Smooth muscle cell (in vitro differentiated cells): ENCODE measurements around the gene SLC12A5. TPM values are rescaled to one million over a fixed set of nuclear protein-coding genes. Genes with fewer than 3 reads are reported as not detected.

Experiments used
- DNase-seq: peaks from one replicate; lab custom pipeline; 2025; ENCODE audit not compliant: unreplicated experiment; lab: John Stamatoyannopoulos, UW
- H2AFZ ChIP-seq: fragments of 200-600 bp; sonication (generic); 2 replicates; pipeline ENCODE4 v1.6.0; 2016; ENCODE audit warnings: antibody characterized with exemption, low read depth, mild to moderate bottlenecking
- H3F3A ChIP-seq: fragments of 200-600 bp; sonication (generic); 2 replicates; pipeline ENCODE4 v1.6.0; 2017; ENCODE audit warnings: antibody characterized with exemption, low read depth
- H3K27ac ChIP-seq: fragments of 200-600 bp; sonication (generic); 2 replicates; pipeline ENCODE4 v1.5.1; 2016; ENCODE audit warnings: low read depth, mild to moderate bottlenecking
- H3K27me3 ChIP-seq: fragments of 200-600 bp; sonication (generic); 2 replicates; pipeline ENCODE4 v1.6.1; 2016; ENCODE audit warnings: low read depth, mild to moderate bottlenecking
- H3K36me3 ChIP-seq: fragments of 200-600 bp; sonication (generic); 2 replicates; pipeline ENCODE4 v1.5.1; 2016; ENCODE audit warnings: low read depth
- H3K4me1 ChIP-seq: fragments of 200-600 bp; sonication (generic); 2 replicates; pipeline ENCODE4 v1.5.1; 2016; ENCODE audit warnings: low read depth
- H3K4me2 ChIP-seq: fragments of 200-600 bp; sonication (generic); 2 replicates; pipeline ENCODE4 v1.6.0; 2016; ENCODE audit warnings: mild to moderate bottlenecking
- H3K4me3 ChIP-seq: fragments of 200-600 bp; sonication (generic); 2 replicates; pipeline ENCODE4 v1.5.1; 2016; ENCODE audit warnings: mild to moderate bottlenecking
- H3K79me2 ChIP-seq: fragments of 200-600 bp; sonication (generic); 2 replicates; pipeline ENCODE4 v1.6.0; 2016; ENCODE audit warnings: low read depth, mild to moderate bottlenecking
- H3K9ac ChIP-seq: fragments of 200-600 bp; sonication (generic); 2 replicates; pipeline ENCODE4 v1.6.0; 2016; ENCODE audit warnings: low read depth
- H3K9me3 ChIP-seq: fragments of 200-600 bp; sonication (generic); replicated peaks from 2 replicates; pipeline ENCODE4 v1.5.1; 2016; ENCODE audit warnings: low read depth
- H4K20me1 ChIP-seq: fragments of 200-600 bp; sonication (generic); 2 replicates; pipeline ENCODE4 v1.6.0; 2016; ENCODE audit warnings: low read depth
- CTCF ChIP-seq: fragments of 200-600 bp; sonication (generic); IDR thresholded peaks from 2 replicates; pipeline ENCODE4 v1.5.1; 2017; ENCODE audit warnings: borderline replicate concordance, mild to moderate bottlenecking, antibody characterized with exemption; ENCODE audit not compliant: insufficient read depth, poor library complexity, severe bottlenecking
- WGBS: methylation state at CpG from one replicate; pipeline ENCODE4 v1.1.7; 2016; ENCODE audit warnings: low lambda C conversion rate; 5-methylcytosine and 5-hydroxymethylcytosine counted together
- polyA plus RNA-seq: library from polyadenylated mRNA; unstranded; fragments of >200 nt; fragmentation: Nextera tagmentation; extraction: Ambion mirVana; gene quantifications from 2 replicates; pipeline ENCODE4 v1.2.1, GENCODE V29; 2016
- total RNA-seq: library from RNA; depleted of rRNA; stranded (reverse); fragments of >200 nt; gene quantifications from 2 replicates; pipeline ENCODE4 v1.2.3, GENCODE V29; 2014

The SLC12A5 gene
- total and polyA plus RNA-seq, 2 experiments from 2014 or later, result 0.40 to 1.3 TPM

- Histone ChIP-seq H3K9ac (no peak overlapping the region), H4K20me1 (peaks cover 95% of the 10 kb centered on the region), H3K36me3 (no peaks in the 10 kb centered on the region), H3F3A (no peaks in the 10 kb centered on the region), H3K4me1 (peaks cover 18% of the 10 kb centered on the region), H3K27me3 (no peaks in the 10 kb centered on the region), H3K79me2 (peaks cover 92% of the 10 kb centered on the region), H2AFZ (no peak overlapping the region), H3K4me2 (no peak overlapping the region), H3K9me3 (no peaks in the 10 kb centered on the region), H3K4me3 (no peak overlapping the region), H3K27ac (no peak overlapping the region)
- no peak for TF ChIP-seq CTCF
- DNase-seq, result no peak
- WGBS, result 76% methylated on average over 3 of the region's 3 CpGs
These were observed 55.8 kb downstream of the SLC12A5 start for GRCh38 chr20:46084805-46085178.

- Histone ChIP-seq H3K27ac (no peak overlapping the region), H4K20me1 (peaks cover 90% of the 10 kb centered on the region), H3K36me3 (no peaks in the 10 kb centered on the region), H3K9ac (no peak overlapping the region), H2AFZ (no peak overlapping the region), H3F3A (no peaks in the 10 kb centered on the region), H3K4me2 (no peak overlapping the region), H3K79me2 (peaks cover 87% of the 10 kb centered on the region), H3K4me3 (no peak overlapping the region), H3K9me3 (no peaks in the 10 kb centered on the region), H3K27me3 (no peaks in the 10 kb centered on the region), H3K4me1 (peaks cover 21% of the 10 kb centered on the region)
- no peak for DNase-seq
- WGBS, result 36% methylated on average over 4 of the region's 4 CpGs
- TF ChIP-seq CTCF, result no peak
These were observed 56.3 kb downstream of the SLC12A5 start for GRCh38 chr20:46085179-46085851.

GRCh38 chr20:46087161-46087560 is 58.1 kb downstream of the SLC12A5 start:
- WGBS, result 88% methylated on average over 8 of the region's 8 CpGs
- Histone ChIP-seq H3K9me3 (no peaks in the 10 kb centered on the region), H3K79me2 (peaks cover 68% of the 10 kb centered on the region), H3K4me1 (peaks cover 22% of the 10 kb centered on the region), H3K27me3 (no peaks in the 10 kb centered on the region), H3K9ac (no peak overlapping the region), H3K36me3 (no peaks in the 10 kb centered on the region), H3K4me3 (peak overlapping the region; percentile 10), H3K27ac (no peak overlapping the region), H3F3A (no peaks in the 10 kb centered on the region), H4K20me1 (peaks cover 72% of the 10 kb centered on the region), H2AFZ (no peak overlapping the region), H3K4me2 (no peak overlapping the region)
- TF ChIP-seq CTCF, result peak; percentile 36
- no peak for DNase-seq
